Thoracic aorta (tissue), 2 donors: ENCODE data around the gene UVSSA. TPM values are rescaled to one million over a fixed set of nuclear protein-coding genes. Genes with fewer than 3 reads are reported as not detected.

Experiments used
- ATAC-seq: fragments of 150-250 bp; one replicate; pipeline ENCODE4 v1.8.0; 2017; ENCODE audit warnings: low read depth; ENCODE audit not compliant: insufficient number of reproducible peaks, low FRiP score
- DNase-seq: peaks from one replicate; pipeline ENCODE4 v3.0.0-alpha.2; 2020; ENCODE audit warnings: low spot score
- H3K27ac ChIP-seq, 2 donors: fragments of 200-600 bp; sonication (generic); 1 replicate in 1 of 2; 2 replicates in 1 of 2; pipeline ENCODE4 v1.5.1; 2016; ENCODE audit warnings: mild to moderate bottlenecking in 2 of 2, moderate library complexity in 2 of 2
- H3K27me3 ChIP-seq: fragments of 200-600 bp; sonication (generic); replicated peaks from 2 replicates; pipeline ENCODE4 v1.6.0; 2016; ENCODE audit warnings: mild to moderate bottlenecking; ENCODE audit not compliant: insufficient read depth
- H3K36me3 ChIP-seq: fragments of 200-600 bp; sonication (generic); one replicate; pipeline ENCODE4 v1.5.1; 2016
- H3K4me1 ChIP-seq, 2 donors: fragments of 200-600 bp; sonication (generic); 1 replicate in 1 of 2; 2 replicates in 1 of 2; pipeline versions ENCODE4 v1.5.1 to v1.6.0; 2016; ENCODE audit warnings: low read depth in 2 of 2, mild to moderate bottlenecking in 1 of 2; ENCODE audit not compliant: control insufficient read depth in 1 of 2
- H3K4me3 ChIP-seq: fragments of 200-600 bp; sonication (generic); 2 replicates; pipeline ENCODE4 v1.5.1; 2016; ENCODE audit warnings: mild to moderate bottlenecking
- H3K9me3 ChIP-seq: fragments of 200-600 bp; sonication (generic); 2 replicates; pipeline ENCODE4 v1.5.1; 2016
- CTCF ChIP-seq: fragments of 200-600 bp; sonication (generic); IDR thresholded peaks from one replicate; pipeline ENCODE4 v1.5.1; 2019; ENCODE audit warnings: antibody characterized with exemption
- total RNA-seq, 2 donors: library from RNA; depleted of rRNA; stranded (reverse); fragments of >200 nt; gene quantifications; one replicate each; pipeline versions ENCODE4 v1.1.0 to v1.2.3, GENCODE V29; 2016

The UVSSA gene
- total RNA-seq, 2 donors from 2014 or later, result 23.3 to 29.0 TPM

DNA sequence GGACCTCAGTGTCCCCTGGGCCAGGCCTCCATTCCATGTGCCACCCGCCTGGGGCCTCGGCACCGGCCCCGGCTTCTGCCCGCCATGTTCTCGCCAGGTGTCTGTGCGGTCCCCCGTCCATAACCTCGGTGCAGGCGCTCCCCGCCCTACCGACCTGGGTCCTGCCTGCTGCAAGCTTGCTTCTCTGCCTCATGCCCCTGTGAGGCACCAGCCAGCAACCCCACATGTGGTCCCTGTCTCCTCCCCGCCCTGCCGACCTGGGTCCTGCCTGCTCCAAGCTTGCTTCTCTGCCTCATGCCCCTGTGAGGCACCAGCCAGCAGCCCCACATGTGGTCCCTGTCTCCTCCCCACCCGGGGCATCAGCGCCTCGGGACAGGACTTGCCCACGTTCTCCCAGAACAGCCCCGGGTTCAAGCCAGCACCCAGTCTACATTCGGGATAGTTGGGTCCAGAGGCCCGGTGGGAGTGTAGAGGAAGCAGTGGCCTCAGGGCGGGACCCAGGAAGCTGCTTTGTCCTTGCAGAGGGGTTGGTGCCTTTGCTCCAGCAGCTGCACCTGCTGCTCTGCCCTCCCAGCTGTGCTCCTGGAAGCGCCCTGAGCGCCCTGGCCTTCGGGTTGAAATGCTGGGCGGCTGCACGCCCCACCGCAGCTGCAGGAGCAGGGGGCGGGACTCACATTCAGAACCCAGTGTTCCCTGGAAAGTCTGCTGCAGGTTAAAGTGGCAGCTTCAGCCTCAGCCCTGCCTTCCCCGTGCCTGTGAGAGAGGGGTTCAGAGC, 20.1 kb upstream of the UVSSA start:
- H3K36me3 ChIP-seq, result peaks cover 41% of the 10 kb centered on the region
- no peak for TF ChIP-seq CTCF
- H3K4me1 ChIP-seq, result peaks cover 3 to 20% of the 10 kb centered on the region in 2 donors
- ATAC-seq, result no peak
- H3K27me3 ChIP-seq, result no peaks in the 10 kb centered on the region
- no peak for DNase-seq
- no peak overlapping the region for H3K27ac ChIP-seq
- no peaks in the 10 kb centered on the region for H3K9me3 ChIP-seq
- H3K4me3 ChIP-seq, result no peak overlapping the region

DNA sequence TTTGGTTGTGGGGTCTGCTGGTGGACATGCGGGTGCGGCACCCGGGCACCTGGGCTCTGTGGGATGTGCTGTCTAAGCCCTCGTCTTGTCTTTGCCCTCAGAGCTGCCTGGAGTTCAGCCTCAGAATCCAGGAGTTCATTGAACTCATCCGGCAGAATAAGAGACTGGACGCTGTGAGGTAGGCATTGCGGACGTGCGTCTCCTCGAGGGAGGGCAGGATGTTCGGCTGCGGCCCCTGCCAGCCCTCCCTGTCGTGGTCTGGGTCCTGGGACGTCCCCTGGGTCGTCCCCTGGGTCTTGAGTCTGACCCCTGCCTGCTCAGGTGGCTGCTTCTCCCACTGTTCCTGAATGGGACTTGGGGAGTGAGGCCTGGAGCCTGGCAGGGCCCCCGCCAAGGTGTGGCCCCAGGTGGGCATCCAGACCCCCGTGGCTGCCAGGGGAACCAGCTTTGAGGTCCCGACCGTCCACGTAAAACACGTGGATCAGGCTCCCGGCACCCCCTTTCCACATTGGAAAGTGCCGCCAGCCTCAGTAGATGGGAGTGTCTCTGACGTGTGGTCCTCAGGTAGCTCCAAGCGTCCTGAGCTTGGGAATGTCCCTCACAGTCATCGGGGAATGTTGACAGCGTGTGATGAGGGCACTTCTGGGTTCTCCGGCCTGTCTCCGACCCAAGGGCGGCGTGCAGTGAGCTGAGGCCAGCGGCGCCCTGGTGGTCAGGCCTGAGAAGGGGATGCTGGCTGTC, 19.3 kb upstream of the UVSSA start:
- H3K4me1 ChIP-seq, result peaks cover 8 to 24% of the 10 kb centered on the region in 2 donors
- no peak for ATAC-seq
- TF ChIP-seq CTCF, result no peak
- no peaks in the 10 kb centered on the region for H3K9me3 ChIP-seq
- H3K27ac ChIP-seq, result no peak overlapping the region
- peaks cover 37% of the 10 kb centered on the region for H3K36me3 ChIP-seq
- DNase-seq, result no peak
- H3K4me3 ChIP-seq, result no peak overlapping the region
- H3K27me3 ChIP-seq, result no peaks in the 10 kb centered on the region

GRCh38 chr4:1328267-1329155, 18.5 kb upstream of the UVSSA start:
- no peak for DNase-seq
- no peak overlapping the region for H3K27ac ChIP-seq
- no peaks in the 10 kb centered on the region for H3K9me3 ChIP-seq
- H3K36me3 ChIP-seq, result peaks cover 37% of the 10 kb centered on the region
- no peak for ATAC-seq
- H3K4me1 ChIP-seq, result peaks cover 7 to 18% of the 10 kb centered on the region in 2 donors
- H3K27me3 ChIP-seq, result no peaks in the 10 kb centered on the region
- no peak for TF ChIP-seq CTCF
- H3K4me3 ChIP-seq, result no peak overlapping the region

DNA sequence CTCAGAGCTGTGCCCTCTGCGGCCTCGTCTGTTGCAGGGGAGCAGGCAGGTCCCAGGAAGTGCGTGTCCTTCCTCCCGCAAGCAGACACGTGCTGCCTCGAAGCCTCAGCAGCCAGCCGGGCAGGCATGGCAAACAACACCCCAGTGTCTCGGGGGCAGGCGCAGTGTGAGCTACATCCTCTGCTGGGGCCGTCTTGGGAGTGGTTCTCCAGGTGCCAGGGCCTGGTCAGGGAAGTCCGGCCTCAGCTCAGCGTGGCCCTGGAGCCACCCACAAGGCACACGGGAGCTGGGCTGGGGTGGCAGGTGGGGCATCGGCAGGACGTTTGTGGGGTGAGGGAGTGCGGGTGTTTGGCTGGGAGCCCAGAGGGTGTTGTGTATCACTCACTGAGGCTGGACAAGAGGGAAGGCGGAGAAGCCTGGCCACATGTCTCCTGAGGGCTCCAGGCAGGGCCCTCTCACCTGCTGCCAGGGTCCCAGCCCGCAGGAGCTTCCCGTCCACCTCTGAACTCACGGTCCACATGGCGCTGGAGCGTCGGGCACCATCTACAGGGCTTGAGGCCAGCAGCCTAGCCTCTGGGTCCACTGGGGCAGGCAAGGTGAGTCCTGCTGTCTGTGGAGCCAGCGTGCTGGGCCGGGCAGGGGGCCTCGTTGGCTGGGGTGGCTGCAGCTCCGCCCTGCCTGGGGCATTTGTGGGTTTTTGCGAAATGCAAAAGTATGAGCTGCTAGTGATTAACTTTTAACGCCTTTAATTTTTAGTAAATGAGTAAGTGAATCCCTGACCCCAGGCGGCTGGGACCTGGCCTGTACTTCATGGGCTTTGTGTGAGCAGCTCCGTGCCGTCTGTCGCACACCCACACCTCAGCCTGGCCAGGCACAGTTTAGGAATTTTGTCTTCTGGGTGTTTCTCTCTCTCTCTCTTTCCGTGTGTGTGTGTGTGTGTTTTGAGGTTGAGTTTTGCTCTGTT, 17.3 kb upstream of the UVSSA start:
- no peak for TF ChIP-seq CTCF
- H3K27me3 ChIP-seq, result no peaks in the 10 kb centered on the region
- ATAC-seq, result no peak
- DNase-seq, result no peak
- peaks cover 37% of the 10 kb centered on the region for H3K36me3 ChIP-seq
- no peaks in the 10 kb centered on the region for H3K9me3 ChIP-seq
- peaks cover 5 to 9% of the 10 kb centered on the region in 2 donors for H3K4me1 ChIP-seq
- no peak overlapping the region for H3K4me3 ChIP-seq
- no peak overlapping the region for H3K27ac ChIP-seq
